ACHN (cell line): ENCODE results near the gene GCGR.

Experiments used
- DNase-seq: peaks from one replicate; pipeline ENCODE4 v3.0.0-alpha.2; 2015
- in situ Hi-C: cut with HindIII; loops from 2 replicates; pipeline ENCODE4 v1.10.0; 2017; ENCODE audit warnings: low sequenced_read_pairs, low pct_ligation_motif_present, low pct_unique_long_range_greater_than_20kb

Gene GCGR

DNA sequence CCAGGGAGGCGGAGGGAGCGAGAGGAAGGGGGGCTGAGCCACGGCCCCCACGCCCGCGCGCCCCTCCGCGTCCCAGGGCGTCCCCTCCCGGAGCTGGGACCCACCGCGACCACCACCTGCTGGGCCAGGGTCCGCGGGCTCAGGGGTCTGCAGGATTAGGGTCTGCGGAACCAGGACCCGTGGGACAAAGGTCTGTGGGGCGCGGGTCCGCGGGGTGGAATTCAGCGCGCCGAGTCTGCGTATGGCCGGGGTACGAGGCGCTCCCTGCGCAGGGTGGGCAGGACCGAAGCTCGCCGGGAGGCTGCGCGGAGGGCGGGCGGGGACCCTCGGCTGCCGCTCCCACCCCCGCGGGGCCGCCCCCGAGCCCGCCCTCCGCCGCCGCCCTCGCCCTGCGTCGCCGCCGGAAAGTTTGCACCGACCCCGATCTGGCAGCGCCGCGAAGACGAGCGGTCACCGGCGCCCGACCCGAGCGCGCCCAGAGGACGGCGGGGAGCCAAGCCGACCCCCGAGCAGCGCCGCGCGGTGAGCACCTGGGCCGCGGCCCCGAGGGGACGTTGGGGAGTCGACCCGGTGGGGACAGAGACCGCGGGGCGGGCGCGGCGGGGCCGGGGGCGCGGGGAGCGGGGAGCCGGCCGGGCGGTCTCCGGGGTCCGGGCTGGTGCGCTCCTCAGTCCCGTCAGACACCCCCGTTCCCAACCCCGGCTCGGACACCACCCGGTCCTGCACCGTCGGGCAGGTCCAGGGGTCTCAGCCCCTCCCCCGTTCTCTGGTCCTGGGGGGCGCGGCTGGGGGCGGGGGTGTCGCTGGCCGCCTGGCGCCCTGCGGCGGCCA, at the start of gene GCGR:
GCGR (plus strand) TSS at position 423 of the 831 bp plus-strand sequence. CDS start 4,869 bp downstream, outside the sequence.
- in situ Hi-C loops, result no loop called here
- DNase-seq, result no peak

DNA sequence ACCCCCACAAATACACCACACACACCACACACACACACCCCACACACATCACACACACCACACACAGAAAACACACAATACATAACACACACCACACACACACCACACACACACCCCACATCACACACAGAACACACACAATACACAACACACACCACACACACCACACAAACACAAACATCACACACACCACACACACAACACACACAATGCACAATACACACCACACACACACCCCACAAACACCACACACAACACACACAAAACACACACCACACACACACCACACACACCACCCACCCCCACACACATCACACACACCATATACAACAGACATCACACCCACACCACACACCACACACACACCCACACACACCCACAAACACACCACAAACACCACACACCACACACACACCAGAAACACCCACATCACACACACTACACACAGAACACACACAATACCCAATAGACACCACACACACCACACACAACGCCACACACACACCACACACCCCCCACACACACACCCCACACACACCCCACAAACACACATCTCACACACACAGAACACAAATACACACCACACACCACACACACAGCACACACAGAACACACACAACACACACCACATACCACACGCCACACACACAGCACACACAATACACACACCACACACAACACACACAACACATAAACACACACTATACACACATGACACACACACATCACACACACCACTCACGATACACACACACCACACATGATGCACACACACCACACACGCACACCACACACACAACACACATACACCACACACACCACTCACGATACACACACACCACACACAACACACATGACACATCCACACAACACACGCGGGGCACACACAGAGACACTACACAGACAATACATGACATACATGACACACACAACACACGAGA, 11.0 kb upstream of the GCGR start:
- in situ Hi-C loops, result no loop called here

GRCh38 chr17:81794074-81794476, 9.9 kb upstream of the GCGR start:
- in situ Hi-C loops, result no loop called here
- no peak for DNase-seq

More for the DNA sequence above, 11.0 kb upstream of the GCGR start:
- no peak for DNase-seq

DNA sequence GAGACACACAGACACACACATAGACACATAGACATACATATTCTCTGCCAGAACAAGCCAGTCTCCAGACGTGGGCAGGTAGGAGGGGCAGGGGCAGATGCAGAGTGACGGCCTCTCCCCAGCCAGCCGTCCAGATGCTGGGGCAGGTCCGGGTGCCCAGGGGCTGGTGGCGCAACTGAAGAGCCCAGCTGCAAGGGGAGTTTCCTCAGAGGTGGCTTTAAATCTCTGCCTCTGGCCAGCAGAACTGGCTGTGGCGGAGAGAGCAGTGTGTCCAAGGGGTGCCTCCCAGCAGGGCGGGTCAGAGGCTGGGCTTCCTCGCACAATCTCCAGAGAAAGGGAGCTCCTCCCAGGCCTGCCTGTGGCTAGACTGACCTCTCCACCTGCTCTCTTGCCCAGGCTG, 9.4 kb upstream of the GCGR start:
- in situ Hi-C loops, result no loop called here
- DNase-seq, result no peak

DNA sequence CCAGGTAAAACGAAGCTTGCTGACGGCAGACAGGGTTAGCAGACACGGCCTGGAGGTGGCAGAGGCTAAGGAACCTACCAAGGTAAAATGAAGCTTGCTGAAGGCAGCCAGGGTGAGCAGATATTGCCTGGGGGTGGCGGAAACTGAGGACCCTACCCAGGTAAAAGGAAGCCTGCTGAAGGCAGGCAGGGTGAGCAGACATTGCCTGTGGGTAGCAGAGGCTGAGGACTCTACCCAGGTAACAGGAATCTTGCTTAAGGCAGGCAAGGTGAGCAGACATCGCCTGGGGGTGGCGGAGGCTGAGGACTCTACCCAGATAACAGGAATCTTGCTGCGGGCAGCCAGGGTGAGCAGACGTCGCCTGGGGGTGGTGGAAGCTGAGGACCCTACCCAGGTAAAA, 2.6 kb upstream of the GCGR start:
- no peak for DNase-seq
- in situ Hi-C loops, result no loop called here

GRCh38 chr17:81802048-81802758, 1.7 kb upstream of the GCGR start:
- in situ Hi-C loops, result no loop called here
- DNase-seq, result no peak

DNA sequence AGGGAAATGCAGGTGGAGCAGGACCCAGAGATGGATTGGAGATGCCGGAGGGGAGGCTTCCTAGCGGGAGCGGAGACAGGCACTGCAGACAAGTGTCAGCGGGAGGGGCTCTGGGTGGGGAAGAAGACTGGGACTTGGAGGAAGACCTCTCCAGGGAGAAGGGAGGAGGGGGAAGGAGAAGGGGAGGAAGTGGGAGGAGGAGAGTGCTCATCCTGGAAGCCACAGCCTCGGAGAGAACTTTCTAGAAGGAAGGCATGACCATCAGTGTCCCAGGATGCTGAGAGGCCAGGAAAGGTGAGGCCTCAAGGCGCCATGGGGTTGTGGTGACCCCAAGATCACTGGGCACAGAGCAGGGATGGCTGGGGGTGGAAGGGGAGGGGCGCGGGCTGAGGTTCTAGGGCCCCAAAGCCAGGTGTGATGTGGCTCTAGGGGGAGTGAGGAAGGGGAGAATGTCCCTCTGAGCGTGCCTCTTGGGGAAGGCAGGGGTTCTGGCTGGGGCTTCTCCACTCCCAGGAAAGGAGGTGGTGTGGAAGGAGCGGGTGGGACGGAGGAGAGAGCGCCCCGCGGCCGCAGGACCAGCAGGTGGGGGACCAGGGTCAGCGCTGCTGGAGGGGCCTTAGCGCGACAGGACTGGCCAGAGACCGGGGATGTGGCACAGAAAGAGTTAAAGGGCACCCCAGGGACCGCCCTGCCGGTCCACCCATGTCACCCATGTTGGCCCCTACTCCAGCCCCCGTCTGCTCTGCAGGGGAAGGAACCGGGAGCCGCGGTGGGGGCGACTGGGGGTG, 900 bp upstream of the GCGR start:
- no peak for DNase-seq
- in situ Hi-C loops, result no loop called here

GRCh38 chr17:81804559-81805399, 829 bp downstream of the GCGR start:
- in situ Hi-C loops, result no loop called here
- DNase-seq, result no peak

- in situ Hi-C loops, result no loop called here
- DNase-seq, result no peak
Observed at GRCh38 chr17:81805707-81806460, 1.9 kb downstream of the GCGR start.

DNA sequence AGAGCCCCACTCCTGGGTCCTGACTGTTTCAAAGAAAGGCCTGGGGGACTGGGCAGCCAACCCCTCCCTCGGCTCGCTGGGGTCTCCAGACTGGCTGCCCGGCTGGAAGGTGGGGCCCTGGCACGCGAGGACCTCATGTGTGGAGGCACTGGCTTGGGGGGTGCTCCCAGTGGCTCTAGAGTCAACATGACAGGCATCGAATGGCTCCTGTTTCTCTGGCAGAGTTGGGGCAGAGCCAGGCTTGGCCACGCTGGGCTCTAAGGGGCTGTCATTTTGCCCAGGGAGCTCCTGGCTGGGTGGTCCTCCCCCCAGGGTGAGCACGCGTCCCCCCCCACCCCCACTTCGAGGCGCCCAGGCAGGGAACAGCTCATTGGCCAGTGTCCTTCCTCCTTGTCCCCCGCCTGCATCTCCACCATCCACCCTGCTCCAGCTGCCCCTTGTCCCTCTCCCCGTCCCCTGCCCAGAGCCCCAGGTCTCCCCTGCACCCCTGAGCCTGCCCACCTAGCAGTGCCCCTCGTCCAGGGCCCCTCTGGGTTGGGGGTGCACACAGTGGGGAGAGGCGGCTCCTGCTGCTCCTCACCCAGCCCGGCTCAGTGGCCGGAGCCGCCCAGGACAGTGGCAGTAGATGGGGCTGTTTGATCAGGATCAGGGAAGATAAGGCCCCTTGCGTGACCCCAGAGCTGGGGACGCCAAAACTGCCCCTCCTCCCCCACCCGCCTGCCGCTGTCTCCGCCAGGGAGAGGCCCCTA, 2.7 kb downstream of the GCGR start:
- in situ Hi-C loops, result no loop called here

DNA sequence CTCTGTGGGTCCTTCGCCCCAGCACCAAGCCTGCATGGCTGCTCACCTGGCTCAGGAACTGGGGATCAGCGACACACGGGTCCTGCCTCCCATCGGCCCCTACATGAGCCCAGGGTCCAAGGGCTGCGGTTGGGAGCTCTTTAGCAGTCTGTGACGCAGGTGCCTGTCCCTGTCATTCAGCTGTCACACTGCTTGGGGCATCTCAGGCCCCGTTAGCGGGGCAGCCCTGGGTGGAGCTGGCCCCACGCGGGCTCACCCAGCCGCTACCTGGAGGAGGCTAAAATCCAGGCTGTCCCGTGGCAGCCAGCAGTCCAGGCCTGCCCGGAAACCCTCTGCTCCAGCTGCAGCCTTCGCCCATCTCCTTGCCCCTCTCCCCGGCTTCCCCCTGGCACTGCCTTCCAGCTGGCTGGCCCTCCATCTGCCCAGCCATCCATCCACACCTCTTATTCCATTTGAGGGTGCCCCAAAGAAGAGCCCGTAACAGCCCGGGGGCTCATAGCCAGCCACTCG, 3.3 kb downstream of the GCGR start:
- no peak for DNase-seq
- in situ Hi-C loops, result no loop called here

More for the DNA sequence above, 2.7 kb downstream of the GCGR start:
- no peak for DNase-seq

GRCh38 chr17:81807839-81808238, 3.9 kb downstream of the GCGR start:
- no peak for DNase-seq
- in situ Hi-C loops, result no loop called here

- in situ Hi-C loops, result no loop called here
- no peak for DNase-seq
Observed at GRCh38 chr17:81808778-81809555, 5.0 kb downstream of the GCGR start.

DNA sequence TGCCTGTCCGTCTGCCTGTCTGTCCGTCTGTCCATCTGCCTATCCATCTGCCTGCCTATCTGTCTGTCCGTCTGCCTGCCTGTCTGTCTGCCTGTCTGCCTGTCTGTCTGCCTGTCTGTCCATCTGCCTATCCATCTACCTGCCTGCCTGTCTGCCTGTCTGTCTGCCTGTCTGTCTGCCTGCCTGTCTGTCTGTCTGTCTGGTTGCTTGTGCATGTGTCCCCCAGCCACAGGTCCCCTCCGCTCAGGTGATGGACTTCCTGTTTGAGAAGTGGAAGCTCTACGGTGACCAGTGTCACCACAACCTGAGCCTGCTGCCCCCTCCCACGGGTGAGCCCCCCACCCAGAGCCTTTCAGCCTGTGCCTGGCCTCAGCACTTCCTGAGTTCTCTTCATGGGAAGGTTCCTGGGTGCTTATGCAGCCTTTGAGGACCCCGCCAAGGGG, 5.6 kb downstream of the GCGR start:
- DNase-seq, result no peak

GRCh38 chr17:81810476-81810875, 6.5 kb downstream of the GCGR start:
- in situ Hi-C loops, result no loop called here
- DNase-seq, result no peak

More for the DNA sequence above, 5.6 kb downstream of the GCGR start:
- in situ Hi-C loops, result no loop called here
